Choroid plexus epithelial cell (primary cell): ENCODE data around the gene MIS18A.

Experiments used
- DNase-seq: peaks from one replicate; pipeline ENCODE4 v3.0.0-alpha.2; 2010; ENCODE audit warnings: low read depth
- H3K4me3 ChIP-seq: 2 replicates; pipeline ENCODE4 v1.5.1; 2011; ENCODE audit warnings: low read depth, mild to moderate bottlenecking, control low read depth, low read length, moderate library complexity
- CTCF ChIP-seq: conservative IDR thresholded peaks from 2 replicates; pipeline ENCODE4 v1.5.1; 2011; ENCODE audit warnings: low read depth, mild to moderate bottlenecking, control low read depth, inconsistent platforms, low read length, moderate library complexity

MIS18A gene

DNA sequence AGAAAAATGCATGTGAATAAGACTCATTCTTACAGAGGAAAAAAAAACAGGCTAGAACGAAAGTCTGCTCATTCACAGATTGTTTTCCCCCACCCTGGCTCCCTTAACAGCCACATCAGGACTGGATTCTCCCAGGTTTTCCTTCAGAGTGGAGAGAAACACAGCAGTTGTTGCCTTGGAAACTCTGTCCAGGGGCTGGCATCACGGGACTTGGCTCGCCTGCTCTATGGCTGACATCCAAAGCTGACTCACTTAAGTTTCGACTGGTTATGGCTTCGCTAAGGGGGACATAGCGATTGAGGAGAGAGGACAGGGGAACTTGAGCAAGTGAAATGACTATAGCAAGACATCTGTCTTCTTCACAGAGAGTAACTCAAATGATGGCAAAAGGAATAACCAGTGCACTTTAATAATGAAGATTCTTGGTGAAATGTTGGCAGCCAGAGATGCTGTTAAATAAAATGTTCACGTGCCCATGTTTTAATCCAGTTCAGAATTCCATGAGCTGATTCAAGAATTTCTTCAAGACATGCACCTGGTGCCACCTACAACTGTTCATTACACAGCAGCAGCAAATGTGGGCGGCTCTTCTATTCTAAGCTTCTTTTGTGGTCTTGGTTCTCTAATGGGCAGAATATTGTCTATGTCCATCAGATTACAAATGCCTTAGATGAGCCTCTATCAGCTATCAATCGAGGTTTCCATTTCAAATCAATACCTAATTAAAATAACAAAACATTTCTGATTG is 21.8 kb downstream of the MIS18A start:
- no peak overlapping the region for H3K4me3 ChIP-seq
- DNase-seq = peak; percentile 92
- TF ChIP-seq CTCF = no peak

GRCh38 chr21:32256251-32256650 is 22.6 kb downstream of the MIS18A start:
- no peak for DNase-seq

GRCh38 chr21:32253215-32253641 is 25.6 kb downstream of the MIS18A start:
- peak; percentile 4 for DNase-seq
- H3K4me3 ChIP-seq = no peak overlapping the region

More at GRCh38 chr21:32256251-32256650, 22.6 kb downstream of the MIS18A start:
- no peak overlapping the region for H3K4me3 ChIP-seq
- no peak for TF ChIP-seq CTCF

DNA sequence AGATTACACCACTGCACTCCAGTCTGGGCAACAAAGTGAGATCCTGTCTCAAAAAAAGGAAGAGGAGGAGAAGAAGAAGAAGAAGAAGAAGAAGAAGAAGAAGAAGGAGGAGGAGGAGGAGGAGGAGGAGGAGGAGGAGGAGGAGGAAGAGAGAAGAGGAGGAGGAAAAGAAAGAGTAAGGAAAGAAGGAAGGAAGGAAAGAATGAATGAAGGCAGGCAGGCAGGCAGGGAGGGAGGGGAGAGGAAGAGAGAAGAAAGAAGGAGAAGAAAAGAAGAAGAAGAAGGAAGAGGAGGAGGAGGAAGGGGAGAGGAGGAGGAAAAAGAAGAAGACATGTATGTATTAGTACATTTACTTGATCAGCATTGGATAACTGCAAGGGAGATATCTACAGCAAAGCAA is 26.7 kb downstream of the MIS18A start:
- H3K4me3 ChIP-seq = no peak overlapping the region
- no peak for DNase-seq
- no peak for TF ChIP-seq CTCF

More at GRCh38 chr21:32253215-32253641, 25.6 kb downstream of the MIS18A start:
- TF ChIP-seq CTCF = no peak

- DNase-seq = no peak
- TF ChIP-seq CTCF = no peak
- H3K4me3 ChIP-seq = no peak overlapping the region
Measured at GRCh38 chr21:32249511-32250280, 29.2 kb downstream of the MIS18A start.

GRCh38 chr21:32248571-32249461 is 30.0 kb downstream of the MIS18A start:
- no peak overlapping the region for H3K4me3 ChIP-seq
- no peak for TF ChIP-seq CTCF
- no peak for DNase-seq
